ENCODE data around the gene GCG.

The GCG gene

GRCh38 chr2:162099836-162100235 is 52.2 kb downstream of the GCG start:
- no peak for DNase-seq
